ENCODE results near the gene DEDD. TPM values are rescaled to one million over a fixed set of nuclear protein-coding genes. Genes with fewer than 3 reads are reported as not detected.

The DEDD gene, protein sequence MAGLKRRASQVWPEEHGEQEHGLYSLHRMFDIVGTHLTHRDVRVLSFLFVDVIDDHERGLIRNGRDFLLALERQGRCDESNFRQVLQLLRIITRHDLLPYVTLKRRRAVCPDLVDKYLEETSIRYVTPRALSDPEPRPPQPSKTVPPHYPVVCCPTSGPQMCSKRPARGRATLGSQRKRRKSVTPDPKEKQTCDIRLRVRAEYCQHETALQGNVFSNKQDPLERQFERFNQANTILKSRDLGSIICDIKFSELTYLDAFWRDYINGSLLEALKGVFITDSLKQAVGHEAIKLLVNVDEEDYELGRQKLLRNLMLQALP
- 45.1 TPM for polyA plus RNA-seq (2013, experiment 1 of 2; ENCODE audit: insufficient read length)
- 33.8 TPM for polyA plus RNA-seq (2013, experiment 2 of 2; ENCODE audit: insufficient read length)

- peak; percentile 98 for DNase-seq
Observed at GRCh38 chr1:161132410-161133219, at the start of gene DEDD. DEDD (minus strand) TSS chr1:161132667; CDS start chr1:161124462, 8,205 bp downstream.

DNA sequence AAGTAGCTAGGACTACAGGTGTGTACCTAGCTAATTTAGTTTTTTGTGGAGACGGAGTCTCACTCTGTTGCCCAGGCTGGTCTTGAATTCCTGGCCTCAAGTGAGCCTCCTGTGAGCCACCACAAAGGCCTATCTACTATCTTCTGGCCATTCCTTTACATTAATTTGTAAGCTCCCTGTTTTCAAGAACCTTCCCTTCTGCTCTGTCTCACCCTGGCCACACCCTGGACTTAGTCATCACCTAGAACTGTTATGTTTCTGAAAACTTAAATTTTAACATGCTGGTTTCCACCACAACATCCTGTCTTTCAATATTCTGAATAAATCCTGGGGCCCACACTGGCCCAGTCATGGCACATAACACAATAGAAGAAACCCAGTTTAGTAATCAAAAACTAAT is 49.7 kb upstream of the DEDD start:
- peak; percentile 79 for DNase-seq

DNA sequence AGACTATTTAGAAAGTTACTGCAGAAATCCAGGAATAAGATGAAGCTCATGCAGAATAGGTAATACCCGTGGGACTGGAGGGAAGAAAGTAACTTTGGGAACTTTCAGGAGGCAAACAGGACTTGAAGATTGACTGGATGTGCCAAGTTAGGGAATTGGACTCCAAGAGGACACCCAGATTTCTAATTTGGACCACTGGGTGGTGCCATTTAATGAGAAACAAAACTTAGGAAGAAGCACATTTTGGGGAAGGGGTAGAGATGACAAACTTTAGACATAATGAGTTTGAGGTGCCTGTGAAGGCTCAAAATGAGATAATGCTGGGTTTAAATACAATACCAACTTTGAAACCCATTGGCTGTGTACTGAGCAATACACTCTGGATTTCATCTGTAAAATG is 48.2 kb upstream of the DEDD start:
- DNase-seq, result peak; percentile 22

GRCh38 chr1:161179698-161180097 is 47.2 kb upstream of the DEDD start:
- DNase-seq, result no peak

DNA sequence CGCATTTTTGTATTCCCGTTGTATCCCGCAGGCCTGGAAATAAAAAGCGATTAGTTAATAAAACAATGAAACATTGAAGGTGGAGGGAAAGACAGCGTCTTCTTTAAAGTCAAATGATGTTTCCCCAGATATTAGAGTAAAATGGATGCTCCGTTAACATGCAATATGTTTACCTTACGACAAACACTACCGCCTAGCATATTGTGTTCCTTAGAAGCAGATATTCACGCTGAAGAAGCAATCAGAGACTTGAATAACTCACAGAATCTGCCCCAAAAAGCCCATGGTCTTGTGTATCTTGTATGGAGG is 45.4 kb upstream of the DEDD start:
- DNase-seq, result no peak

DNA sequence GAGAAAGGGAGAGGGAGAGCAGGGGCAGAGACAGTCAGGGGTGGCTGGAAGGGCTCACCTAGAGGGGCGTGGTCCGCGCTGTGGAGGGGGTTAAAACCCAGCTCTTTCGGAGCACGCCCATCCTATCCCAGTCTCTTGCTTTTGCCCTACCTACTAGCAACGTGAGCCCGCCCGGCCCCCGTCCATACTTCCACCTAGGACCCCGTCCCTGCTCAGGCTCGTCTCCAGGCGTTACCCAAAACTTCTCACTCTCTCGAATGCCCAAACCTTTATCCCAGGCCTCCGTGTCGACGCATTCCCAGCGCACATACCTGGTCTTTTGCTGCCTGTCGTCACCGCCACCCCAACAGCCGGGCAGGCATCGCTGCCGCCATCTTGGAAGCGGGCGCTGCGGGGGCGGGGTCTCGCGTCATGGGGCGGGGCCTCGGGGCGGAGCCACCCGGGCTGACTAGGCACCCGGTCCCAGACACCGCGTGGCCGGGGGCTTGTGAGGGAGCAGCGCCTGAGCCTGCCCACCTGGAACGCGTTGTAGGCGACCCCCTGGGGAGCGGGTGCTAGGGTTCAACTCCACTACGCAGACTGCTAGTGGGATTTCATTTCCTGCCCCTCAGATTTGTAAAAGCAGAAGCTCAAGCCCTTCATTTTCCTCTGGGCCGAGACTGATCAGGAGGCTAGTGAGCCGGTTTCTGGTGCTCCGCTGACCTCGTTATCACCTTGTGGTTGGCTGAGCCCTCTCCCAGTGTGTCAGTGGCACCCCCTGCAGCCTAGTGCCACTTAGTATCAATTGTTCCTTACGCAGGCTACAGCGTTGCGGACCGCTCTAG is 44.9 kb upstream of the DEDD start, which contains the start of gene B4GALT3:
Gene B4GALT3 (minus strand): TSS at position 396 of the 824 bp plus-strand sequence. CDS start 1,447 bp downstream, outside the sequence.
- DNase-seq, result peak; percentile 73

DNA sequence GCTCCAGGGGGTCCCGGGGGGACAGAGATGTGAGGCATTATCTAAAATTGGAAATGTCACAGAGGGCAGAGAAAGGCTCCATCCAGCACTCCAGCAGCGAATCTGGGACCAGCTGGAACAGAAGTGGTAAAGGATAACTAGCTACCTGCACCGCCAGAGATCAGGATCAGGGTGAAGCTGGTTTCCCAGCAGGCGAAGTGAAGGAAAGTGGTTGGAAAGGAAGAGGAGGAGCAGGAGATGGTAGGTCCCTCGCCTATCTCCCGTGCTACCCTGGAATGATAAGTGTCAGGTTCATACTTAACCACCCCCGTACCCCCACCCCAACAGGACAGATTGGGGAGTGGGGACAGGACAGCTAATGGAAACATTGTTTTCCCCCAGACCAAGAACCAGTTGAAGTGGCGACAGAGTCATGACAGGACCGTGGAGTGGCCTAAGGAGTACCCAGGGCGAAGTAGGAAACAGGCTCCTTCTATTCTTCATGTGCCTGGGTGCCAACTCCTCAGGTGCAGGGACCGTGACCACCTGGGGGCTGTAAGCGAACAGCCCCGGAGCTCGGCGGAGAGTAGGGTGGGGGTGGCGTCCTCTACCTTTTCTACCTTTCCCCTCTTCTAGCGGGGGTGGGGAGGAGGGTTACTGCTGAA is 44.1 kb upstream of the DEDD start:
- DNase-seq, result no peak

DNA sequence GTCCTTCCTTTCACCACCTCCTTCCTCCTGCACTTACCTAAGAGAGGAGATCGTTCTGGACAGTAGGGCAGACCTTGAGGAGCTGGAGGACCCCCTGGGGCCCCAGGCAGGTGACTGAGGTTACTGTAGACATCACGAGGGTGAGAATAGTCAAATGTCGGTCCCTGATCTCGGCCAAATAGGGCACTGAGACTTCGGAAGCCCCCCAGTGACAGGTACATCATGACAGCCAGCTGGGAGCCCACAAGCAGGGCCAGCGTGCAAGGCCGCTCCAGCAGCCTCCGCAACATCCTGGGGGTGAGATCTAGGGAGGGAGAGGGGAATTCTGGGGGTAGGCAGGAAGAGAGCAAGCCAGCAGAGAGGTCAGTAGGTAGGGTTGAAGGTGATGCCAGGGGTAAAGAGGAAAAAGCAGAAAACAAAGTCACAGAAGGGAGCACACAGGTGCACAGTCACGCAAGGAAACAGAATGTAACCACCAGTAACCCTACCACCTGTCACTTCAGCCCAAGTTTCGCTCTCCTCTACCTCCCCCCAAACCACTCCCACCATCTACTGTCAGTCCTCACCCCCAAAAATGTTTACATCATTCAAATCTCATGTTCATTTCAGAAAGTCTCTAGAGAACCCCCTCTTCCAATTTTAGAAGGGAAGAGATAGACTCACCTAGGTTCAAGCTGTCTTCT is 43.4 kb upstream of the DEDD start:
- no peak for DNase-seq

GRCh38 chr1:161174911-161175310 is 42.4 kb upstream of the DEDD start:
- DNase-seq, result no peak

- DNase-seq, result no peak
Observed at GRCh38 chr1:161173711-161174110, 41.2 kb upstream of the DEDD start.

- peak; percentile 82 for DNase-seq
Observed at GRCh38 chr1:161172776-161173376, 40.4 kb upstream of the DEDD start.

DNA sequence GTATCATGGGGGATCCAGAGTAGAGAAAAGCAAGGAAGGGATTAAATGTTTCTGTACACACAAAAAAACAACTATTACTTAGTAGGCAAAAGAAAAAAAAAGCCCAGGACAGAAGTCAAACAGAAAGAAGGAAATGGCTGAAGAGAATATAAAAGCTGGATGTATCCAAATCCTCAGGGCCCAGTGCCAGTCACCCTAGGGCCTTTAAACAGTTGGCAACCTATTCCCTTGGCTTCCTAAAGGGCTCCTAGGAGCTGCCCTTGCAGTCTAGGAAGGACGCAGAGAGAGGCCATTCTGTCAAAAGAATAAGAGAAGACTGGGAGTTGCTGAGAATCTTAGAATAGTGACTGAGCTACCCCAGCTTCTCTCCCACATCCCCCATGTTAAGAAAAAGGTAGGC is 39.9 kb upstream of the DEDD start:
- DNase-seq, result no peak

DNA sequence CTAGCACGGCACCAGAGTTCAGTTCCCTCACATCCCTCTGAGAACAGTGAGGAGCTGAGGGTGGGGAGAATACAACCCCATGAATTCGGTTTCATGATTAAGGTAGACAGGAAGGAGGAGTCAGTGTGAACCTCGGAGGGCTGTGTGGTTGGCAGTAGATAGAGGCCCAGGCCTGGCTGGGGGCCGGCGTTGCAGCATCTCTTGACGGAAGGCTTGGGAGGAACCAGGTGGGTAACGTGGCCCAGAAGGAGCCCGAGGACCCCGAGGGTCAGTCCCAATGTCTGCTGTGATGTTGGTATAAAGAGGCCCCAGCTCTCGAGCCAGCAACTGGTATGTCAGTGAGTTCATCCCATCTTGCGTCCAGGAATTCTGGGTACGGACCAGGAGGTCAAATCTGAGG is 39.2 kb upstream of the DEDD start:
- no peak for DNase-seq

GRCh38 chr1:161171191-161171590 is 38.7 kb upstream of the DEDD start:
- DNase-seq, result no peak

- DNase-seq, result no peak
Observed at GRCh38 chr1:161168906-161169305, 36.4 kb upstream of the DEDD start.

- DNase-seq, result no peak
Observed at GRCh38 chr1:161166669-161167548, 34.4 kb upstream of the DEDD start.

DNA sequence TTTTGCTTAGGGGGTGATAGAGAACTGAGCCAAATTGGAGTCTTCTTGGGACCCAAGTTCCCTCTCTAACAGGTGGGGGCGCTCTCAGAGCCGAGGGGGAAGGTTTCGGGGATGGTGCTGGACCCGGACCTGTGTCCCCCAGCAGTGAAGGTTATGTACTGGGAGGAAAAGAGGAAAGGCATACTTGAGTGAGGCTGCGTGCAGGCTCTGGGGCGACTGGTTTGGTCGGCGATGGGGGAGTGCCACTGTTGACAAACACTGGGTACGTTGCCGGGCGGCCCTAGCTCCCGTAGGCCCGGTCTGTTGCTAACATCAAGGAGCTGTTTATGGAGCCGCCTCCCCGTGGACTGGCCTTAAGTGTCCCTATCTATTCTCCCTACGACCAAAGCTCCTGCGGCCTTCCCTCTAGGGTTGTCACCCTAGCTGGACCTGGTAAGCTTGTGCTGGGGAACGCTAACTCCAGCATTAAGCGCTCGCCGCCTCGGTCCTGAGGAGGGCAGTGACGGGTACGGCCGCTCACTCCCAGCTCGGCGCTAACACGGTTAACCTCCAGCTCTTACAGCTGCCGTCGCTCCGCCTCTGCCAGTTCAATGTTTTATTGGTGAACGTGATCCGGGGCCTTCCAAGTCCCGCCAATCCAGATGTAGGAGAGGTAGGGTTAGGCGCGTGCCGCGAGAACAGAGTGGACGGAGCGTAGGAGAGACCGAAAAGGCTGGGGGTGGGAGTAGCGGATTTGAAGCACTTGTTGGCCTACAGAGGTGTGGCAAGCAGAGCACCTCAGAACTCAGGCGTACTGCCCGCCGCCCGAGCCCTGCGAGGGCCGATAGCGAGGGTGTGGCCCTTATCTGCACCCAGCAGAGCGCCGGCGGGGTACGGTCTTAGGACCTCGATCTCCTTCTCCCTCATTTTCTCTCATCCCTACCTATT is 33.5 kb upstream of the DEDD start, which contains the start of gene PPOX:
Gene PPOX (plus strand): TSS at position 685 of the 927 bp plus-strand sequence. CDS start 422 bp downstream, outside the sequence.
- DNase-seq, result peak; percentile 98

GRCh38 chr1:161164901-161165610 is 32.6 kb upstream of the DEDD start:
- no peak for DNase-seq

Measured in fibroblast of skin of back (primary cell).